LNCaP clone FGC (cell line): ENCODE results near the gene OR6A2.

Source experiments
- DNase-seq: peaks from one replicate; pipeline ENCODE4 v3.0.0-alpha.2; 2011; ENCODE audit warnings: low read depth
- H3K4me3 ChIP-seq: 2 replicates; pipeline ENCODE4 v1.5.1; 2011; ENCODE audit warnings: mild to moderate bottlenecking, low read depth, low read length, control low read depth
- TF ChIP-seq, protein P1 (sequence below): IDR thresholded peaks from 2 replicates; pipeline ENCODE4 v1.5.1; 2012; ENCODE audit warnings: mild to moderate bottlenecking; ENCODE audit not compliant: control insufficient read depth, insufficient read depth; ENCODE audit errors: extremely low read depth

Gene OR6A2

GRCh38 chr11:6771926-6772893 lies 27.3 kb downstream of the OR6A2 start, which contains the start of gene OR2AG2:
Gene OR2AG2, minus strand, starts transcription at chr11:6771976. Its CDS starts 3,019 bp downstream, at chr11:6768957.
- DNase-seq, result no peak
- TF ChIP-seq, protein P1, sequence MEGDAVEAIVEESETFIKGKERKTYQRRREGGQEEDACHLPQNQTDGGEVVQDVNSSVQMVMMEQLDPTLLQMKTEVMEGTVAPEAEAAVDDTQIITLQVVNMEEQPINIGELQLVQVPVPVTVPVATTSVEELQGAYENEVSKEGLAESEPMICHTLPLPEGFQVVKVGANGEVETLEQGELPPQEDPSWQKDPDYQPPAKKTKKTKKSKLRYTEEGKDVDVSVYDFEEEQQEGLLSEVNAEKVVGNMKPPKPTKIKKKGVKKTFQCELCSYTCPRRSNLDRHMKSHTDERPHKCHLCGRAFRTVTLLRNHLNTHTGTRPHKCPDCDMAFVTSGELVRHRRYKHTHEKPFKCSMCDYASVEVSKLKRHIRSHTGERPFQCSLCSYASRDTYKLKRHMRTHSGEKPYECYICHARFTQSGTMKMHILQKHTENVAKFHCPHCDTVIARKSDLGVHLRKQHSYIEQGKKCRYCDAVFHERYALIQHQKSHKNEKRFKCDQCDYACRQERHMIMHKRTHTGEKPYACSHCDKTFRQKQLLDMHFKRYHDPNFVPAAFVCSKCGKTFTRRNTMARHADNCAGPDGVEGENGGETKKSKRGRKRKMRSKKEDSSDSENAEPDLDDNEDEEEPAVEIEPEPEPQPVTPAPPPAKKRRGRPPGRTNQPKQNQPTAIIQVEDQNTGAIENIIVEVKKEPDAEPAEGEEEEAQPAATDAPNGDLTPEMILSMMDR, result no peak
- no peak within 1 kb of the TSS for H3K4me3 ChIP-seq

- DNase-seq, result peak; percentile 22
- TF ChIP-seq, protein P1, result peak; percentile 78
- H3K4me3 ChIP-seq, result no peak overlapping the region
These were observed 42.0 kb downstream of the OR6A2 start for GRCh38 chr11:6757373-6757967.

DNA sequence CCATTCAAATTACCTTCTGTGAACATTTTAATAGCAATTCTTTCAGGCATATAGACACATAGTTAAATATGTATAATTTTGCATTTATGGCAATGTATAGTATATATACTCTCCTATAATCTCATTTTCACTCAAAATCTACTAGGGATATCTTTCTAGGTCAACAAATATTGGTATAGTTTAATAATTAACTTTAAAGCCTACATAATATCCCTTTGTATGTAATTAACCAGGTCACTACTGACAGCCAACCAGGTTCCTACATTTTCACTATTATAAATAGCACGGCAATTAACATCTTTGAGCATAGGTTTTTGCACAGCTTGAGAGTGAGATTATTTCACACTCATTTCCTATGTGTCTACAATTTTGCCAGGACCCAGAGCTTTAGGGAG lies 43.5 kb downstream of the OR6A2 start:
- TF ChIP-seq, protein P1, result no peak
- no peak overlapping the region for H3K4me3 ChIP-seq
- no peak for DNase-seq

DNA sequence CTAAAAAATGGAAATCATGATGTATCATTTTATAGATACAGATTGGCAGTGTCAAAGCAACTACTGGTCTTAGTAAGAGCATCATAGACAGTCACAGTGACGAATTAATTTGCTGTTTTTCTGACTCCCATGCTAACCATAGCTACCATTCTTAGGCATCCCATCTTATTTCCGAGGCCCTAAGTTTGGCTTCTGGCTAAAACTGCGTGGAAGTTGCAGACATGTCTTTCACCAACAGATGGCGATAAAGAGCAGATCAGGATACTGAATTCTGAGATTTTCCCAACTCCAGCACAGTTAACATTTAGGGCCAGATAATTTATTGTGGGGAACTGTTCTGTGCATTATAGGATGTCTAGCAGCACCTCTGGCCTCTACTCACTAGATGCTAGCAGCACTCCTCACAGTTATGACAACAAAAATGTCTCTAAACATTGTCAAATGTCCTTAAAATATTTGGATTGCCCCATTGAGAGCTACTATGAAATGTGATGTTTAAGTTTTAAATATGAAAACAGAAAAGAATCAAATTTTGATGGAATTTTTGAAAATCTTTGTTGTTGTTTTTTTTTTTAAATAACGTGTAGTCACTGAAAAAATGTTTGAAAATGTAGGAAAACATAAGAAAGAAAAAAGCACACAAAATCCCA lies 44.1 kb downstream of the OR6A2 start:
- DNase-seq, result peak; percentile 3
- TF ChIP-seq, protein P1, result peak; percentile 92
- no peak overlapping the region for H3K4me3 ChIP-seq

DNA sequence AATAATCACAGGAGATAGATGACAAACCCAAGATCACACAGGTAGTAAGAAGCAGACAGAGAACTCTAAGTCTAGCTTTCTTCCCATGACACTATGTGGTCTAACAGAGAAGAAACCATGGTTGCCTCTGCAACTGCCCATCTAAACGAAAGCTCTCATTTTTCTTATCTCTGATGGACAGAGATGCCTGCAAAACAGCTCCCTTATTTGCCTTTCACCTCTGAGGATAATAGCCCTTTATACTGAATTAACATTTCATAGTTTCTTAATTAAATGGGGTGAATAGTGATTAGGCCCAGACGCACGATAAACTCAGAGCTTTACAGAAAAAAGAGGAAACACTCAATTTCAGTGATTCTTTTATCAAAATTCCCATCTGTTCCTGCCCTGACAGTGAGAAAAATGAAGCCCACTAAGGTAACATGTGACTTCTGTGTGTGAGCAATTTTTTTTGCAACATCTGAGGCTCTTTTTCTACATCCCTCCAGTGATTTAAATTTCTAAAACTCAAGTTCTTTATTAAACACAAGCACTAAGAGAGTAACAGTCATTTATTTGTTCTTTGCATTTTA lies 52.3 kb downstream of the OR6A2 start:
- DNase-seq, result no peak
- H3K4me3 ChIP-seq, result no peak overlapping the region
- TF ChIP-seq, protein P1, result no peak

GRCh38 chr11:6746626-6747025 lies 52.9 kb downstream of the OR6A2 start:
- TF ChIP-seq, protein P1, result no peak

More at GRCh38 chr11:6746626-6747025, 52.9 kb downstream of the OR6A2 start:
- DNase-seq, result no peak
- no peak overlapping the region for H3K4me3 ChIP-seq
